Fibroblast of the aortic adventitia (primary cell): ENCODE measurements around the gene D2HGDH. TPM values are rescaled to one million over a fixed set of nuclear protein-coding genes. Genes with fewer than 3 reads are reported as not detected.
A peak's percentile ranks its signal among the peaks of the same experiment; 100 is the strongest.

Experiments
- DNase-seq: peaks from one replicate; pipeline ENCODE4 v3.0.0-alpha.2; 2010; ENCODE audit warnings: low read depth
- H3K4me3 ChIP-seq: 2 replicates; pipeline ENCODE4 v1.5.1; 2011; ENCODE audit warnings: low read depth, mild to moderate bottlenecking, control low read depth, low read length, moderate library complexity
- total RNA-seq: library from RNA; depleted of rRNA; stranded (reverse); fragments of >200 nt; gene quantifications from 2 replicates; pipeline ENCODE4 v1.2.3, GENCODE V29; 2012; ENCODE audit warnings: low replicate concordance
- TF ChIP-seq, protein P1 (sequence below): IDR thresholded peaks from 2 replicates; pipeline ENCODE4 v1.5.1; 2011; ENCODE audit warnings: mild to moderate bottlenecking, low read length, control low read depth, inconsistent platforms; ENCODE audit not compliant: insufficient read depth

The D2HGDH gene
- total RNA-seq: 9.3 and 44.1 TPM in 2 replicates

DNA sequence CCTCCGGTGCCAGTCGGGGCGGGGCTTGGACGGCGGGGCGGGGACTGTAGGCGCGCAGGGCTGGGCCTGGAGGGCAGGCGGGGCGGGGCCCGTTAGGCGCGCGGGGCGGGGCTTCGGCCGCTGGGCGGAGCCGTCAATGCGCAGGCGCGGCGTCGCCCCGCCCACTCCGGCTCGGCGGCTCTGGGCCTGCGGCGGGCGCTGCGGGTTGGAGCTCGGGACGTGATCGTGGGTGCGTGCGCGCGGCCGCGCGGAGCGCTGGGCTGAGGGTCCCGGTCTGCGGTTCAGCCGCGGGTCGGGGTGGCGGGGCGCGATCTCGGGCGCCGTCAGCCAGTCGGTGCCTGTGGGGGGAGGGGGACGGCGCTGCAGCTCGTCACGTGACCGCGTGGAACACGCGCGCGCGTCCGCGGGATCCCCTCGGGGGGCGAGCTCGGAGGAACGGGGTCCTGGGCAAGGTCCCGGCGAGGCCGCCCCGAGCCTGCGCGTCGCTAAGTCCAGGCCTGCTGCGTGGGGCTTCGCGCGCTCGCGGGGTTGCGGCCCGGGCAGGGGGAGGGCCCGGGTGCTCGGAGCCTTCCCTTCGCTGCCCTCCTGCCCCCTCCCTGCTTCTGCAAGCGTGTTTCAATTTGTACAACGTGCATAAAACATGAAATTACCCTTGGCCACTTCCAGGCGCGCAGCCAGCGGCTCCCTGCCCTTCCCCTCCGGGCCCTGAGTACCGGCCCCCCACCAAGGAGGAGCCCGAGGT lies at the start of gene D2HGDH:
Gene D2HGDH (plus strand): TSS at position 164 of the 742 bp plus-strand sequence. CDS start 595 bp downstream, outside the sequence.
- peak within 1 kb of the TSS; percentile 80 for H3K4me3 ChIP-seq
- TF ChIP-seq, protein P1, sequence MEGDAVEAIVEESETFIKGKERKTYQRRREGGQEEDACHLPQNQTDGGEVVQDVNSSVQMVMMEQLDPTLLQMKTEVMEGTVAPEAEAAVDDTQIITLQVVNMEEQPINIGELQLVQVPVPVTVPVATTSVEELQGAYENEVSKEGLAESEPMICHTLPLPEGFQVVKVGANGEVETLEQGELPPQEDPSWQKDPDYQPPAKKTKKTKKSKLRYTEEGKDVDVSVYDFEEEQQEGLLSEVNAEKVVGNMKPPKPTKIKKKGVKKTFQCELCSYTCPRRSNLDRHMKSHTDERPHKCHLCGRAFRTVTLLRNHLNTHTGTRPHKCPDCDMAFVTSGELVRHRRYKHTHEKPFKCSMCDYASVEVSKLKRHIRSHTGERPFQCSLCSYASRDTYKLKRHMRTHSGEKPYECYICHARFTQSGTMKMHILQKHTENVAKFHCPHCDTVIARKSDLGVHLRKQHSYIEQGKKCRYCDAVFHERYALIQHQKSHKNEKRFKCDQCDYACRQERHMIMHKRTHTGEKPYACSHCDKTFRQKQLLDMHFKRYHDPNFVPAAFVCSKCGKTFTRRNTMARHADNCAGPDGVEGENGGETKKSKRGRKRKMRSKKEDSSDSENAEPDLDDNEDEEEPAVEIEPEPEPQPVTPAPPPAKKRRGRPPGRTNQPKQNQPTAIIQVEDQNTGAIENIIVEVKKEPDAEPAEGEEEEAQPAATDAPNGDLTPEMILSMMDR: no peak
- DNase-seq: peak; percentile 74

DNA sequence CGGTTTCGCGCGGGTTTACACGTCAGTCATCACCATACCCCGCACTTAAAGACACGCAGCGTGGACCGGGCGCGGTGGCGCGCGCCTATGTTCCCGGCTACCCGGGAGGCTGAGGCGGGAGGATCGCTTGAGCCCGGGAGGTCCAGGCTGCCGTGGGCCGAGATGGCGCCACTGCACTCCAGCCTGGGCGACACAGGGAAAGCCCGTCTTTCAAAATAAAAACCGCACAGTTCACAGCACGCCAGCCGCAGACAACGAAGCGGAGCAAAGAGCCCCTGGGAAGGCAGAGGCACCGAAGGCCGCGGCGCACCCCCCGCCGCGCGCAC lies 48.1 kb upstream of the D2HGDH start:
- no peak for DNase-seq
- H3K4me3 ChIP-seq: peak overlapping the region; percentile 89
- TF ChIP-seq, protein P1: no peak

DNA sequence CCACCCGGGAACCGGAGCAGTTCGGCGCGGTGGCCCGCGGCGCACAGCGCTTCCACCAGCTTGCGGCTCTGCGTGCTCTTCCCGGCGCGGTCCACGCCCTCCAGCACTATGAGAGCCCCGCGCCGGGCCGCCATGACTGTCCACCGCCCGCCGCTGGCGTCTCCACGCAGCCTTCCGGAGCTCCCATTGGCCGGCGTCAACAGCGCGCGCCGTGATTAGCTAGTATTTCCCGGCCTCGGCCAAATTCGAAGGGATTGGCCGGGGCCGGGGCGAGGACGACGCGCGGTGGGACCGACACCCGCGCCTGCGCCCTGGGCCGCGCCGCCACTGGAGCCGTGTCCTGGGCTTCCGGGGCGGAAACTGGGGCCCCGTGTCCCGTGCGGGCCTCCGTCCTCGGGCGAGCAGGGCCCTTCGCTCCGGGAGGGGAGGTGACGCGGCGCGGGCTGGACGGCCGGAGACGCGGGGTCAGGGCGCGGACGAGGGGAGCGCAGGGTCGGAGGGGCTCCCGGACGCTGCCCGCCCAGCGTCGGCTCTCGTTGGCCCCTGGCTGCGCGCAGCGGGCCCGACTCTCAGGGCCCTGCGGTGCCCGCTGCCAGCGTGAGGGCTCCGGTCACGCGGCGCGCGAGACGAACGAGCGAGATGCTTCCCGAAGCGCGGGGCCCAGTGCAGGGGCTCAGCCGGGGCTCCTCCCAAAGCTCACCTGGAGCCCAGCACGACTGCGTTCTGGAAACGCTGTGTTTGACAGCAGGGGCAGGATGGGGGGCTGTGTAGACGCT lies 47.6 kb upstream of the D2HGDH start, which contains the start of gene DTYMK:
Gene DTYMK (minus strand): TSS at position 166 of the 776 bp plus-strand sequence. CDS start 32 bp downstream, at position 134.
- H3K4me3 ChIP-seq: peak within 1 kb of the TSS; percentile 99
- TF ChIP-seq, protein P1: no peak
- peak; percentile 92 for DNase-seq

DNA sequence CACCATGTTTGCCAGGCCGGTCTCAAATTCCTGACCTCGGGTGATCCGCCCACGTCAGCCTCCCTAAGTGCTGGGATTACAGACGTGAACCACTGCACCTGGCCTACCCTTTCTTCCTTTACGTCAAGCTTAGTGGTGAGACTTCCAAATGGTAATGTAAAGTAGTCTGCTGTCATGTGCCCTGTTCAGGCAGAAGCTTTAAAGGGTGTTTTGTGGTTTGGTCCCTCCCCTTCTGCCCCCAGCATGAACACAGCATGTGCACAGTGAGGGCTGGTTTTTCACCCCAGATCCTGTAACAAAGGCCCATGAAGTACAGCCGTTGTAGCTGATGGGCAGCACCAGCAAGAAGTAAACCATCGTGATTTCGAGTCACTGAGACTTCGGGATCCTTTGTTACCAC lies 45.1 kb upstream of the D2HGDH start:
- no peak overlapping the region for H3K4me3 ChIP-seq
- no peak for DNase-seq
- TF ChIP-seq, protein P1: no peak

DNA sequence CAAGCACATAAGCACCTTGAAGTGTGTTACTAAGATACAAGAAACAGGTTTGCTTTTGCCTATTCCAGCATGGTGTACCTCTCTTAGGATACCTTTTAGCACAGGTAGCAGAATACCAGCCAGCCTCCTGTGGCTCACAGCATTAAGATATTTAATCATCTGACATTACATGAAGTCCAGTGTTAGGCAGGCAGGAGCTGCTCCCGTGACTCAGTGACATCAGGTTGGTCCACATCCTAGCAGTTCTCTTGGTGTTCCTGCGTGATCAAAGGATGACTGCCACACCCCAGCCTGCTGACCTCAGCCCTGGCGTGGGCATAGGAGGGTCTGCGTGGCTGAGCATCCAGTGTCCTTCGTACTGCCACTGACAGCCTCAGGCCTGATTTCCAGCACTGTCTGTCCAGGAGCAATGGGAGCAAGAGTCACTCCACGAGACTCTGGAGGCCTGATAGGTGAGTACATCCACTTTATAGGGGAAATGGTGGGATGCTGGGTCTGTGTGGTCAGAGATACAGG lies 44.2 kb upstream of the D2HGDH start:
- H3K4me3 ChIP-seq: no peak overlapping the region
- DNase-seq: no peak
- TF ChIP-seq, protein P1: no peak

DNA sequence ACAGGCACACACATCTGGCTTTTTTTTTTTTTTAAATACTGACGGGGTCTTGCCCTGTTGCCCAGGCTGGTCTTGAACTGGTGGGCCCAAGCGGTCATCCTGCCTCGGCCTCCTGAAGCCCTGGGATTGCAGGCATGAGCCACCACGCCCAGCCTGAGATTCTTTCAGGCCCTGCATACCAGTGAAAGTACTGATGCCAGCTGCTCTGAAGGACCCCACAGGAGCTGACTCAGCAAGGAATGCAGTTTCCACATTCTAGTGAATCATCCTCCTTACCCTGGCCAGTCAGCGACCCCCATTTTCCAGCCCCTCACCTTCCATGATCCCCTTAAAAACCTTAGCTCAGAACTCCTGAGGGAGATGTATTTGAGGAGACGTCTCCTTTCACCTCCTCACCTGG lies 42.0 kb upstream of the D2HGDH start:
- TF ChIP-seq, protein P1: no peak

More for the DNA sequence above, 42.0 kb upstream of the D2HGDH start:
- peak; percentile 71 for DNase-seq
- H3K4me3 ChIP-seq: no peak overlapping the region
